ENCODE measurements around the gene SEC31A.
A peak's percentile ranks its signal among the peaks of the same experiment; 100 is the strongest.
"Not testable (repeated sequence)": the region's sequence is repeated elsewhere in the genome, so short reads cannot be mapped to it uniquely, and the experiment has no call there.

The SEC31A gene

DNA sequence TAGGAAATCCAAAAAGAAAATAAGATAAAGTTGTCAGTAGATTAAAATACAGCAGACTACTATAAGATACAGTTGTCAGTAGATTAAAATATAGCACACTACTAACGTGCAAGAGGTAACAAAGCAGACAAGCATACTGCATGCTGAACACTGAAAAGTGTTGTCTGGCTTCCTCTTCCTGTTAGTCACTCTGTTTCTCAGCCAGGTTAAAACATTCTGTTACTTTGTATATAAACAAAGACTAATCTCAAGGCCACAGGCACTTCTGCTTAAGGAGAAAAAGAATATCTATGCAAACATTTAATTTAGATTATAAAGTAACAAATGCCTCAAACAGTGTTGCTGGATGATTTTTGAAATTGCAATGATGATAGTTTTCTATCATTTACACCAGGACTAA, 51.3 kb downstream of the SEC31A start:
- peak; percentile 85 for DNase-seq (ENCODE audit: low read depth)

DNA sequence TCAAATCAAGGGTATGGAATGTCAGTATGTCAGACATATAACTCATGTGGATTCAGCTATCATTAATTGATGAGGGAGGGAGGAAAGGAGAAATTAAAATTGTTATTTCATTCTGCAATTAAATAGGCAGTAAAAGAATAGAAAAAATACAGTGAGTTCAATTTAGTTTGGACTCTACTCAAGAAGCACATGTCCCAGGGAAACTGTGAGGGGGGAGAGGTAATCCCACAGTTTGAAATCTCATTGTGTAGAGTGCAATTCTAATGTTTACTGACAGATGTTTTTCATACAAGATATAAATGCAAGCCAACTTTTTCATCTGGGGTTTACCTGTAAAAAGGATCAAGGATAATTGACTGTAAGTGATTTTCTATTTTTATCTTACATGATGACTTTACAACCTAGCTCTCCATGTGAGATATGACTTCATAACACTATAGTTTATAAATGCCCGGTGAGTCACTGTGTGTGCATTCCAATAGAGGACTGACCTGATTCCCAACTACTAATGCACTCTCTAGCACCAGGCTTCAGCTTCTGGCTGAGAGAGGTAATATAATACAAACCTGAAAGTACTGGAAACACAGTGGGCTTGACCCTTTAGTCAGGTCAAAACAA, 57.1 kb downstream of the SEC31A start:
- DNase-seq (ENCODE audit: low read depth), result peak; percentile 89

DNA sequence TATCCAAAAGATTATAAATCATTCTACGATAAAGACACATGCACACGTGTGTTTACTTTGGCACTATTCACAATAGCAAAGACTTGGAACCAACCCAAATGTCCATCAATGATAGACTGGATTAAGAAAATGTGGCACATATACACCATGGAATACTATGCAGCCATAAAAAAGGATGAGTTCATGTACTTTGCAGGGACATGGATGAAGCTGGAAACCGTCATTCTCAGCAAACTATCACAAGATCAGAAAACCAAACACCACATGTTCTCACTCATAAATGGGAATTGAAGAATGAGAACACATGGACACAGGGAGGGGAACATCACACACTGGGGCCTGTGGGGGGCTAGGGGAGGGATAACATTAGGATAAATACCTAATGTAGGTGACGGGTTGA, 57.9 kb downstream of the SEC31A start:
- not testable (repeated sequence) for DNase-seq (ENCODE audit: low read depth)

DNA sequence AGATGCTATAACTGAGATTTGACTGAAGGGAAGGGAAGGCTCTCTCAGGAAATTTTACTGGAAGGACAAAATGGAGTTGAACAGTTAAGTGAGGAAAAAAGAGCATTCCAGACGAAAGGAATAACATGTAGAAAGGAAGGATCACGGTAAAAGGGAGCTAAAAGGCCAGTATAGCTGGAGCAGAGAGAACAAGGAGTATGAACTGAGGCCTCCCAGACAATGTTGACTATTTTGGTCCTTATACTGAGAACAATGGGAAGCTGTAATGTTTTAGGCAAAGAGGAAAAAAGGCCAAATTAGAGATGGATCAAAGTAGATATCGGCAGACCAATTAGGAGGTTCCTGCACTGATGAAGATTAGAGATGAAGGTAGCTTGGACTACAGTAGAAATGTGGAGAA, 65.5 kb downstream of the SEC31A start:
- no peak for DNase-seq (ENCODE audit: low read depth)

DNA sequence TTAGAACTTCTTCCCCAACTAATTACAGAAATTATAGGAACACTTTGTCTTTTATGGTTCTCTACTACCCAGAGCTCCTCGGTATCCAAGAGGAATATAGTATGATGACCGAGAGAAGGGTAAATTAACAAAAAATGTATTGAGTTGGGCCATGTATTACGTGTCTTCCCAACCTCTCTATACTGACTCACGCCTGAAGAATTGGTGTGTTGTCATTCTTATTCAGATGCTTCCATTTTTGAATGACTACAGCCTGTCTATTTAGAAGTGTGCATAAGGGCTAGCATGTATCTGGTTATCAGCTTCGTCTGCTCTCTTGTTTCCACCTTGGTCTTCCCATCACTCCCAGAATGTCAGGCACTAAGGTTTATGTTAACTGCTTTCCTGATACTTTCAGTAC, 67.9 kb downstream of the SEC31A start:
- peak; percentile 66 for DNase-seq (ENCODE audit: low read depth)

DNA sequence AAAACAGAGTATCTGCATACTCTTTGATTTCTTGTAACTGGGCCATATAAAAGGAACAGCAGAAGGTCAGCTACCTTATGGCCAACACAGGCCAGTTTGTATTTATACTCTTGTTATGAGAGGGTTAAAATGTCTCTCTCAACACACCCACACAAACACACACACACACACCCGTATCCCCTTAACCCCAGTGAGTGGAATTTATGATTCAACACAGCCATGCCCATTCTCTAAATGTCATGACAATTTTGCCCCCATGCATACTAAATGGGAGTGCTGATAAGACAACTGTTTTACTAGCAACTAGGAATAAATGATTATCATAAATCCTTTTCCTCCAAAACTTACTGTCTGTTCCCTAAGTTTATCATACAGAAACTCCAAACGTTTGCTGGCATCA, 70.3 kb downstream of the SEC31A start:
- no peak for DNase-seq (ENCODE audit: low read depth)

DNA sequence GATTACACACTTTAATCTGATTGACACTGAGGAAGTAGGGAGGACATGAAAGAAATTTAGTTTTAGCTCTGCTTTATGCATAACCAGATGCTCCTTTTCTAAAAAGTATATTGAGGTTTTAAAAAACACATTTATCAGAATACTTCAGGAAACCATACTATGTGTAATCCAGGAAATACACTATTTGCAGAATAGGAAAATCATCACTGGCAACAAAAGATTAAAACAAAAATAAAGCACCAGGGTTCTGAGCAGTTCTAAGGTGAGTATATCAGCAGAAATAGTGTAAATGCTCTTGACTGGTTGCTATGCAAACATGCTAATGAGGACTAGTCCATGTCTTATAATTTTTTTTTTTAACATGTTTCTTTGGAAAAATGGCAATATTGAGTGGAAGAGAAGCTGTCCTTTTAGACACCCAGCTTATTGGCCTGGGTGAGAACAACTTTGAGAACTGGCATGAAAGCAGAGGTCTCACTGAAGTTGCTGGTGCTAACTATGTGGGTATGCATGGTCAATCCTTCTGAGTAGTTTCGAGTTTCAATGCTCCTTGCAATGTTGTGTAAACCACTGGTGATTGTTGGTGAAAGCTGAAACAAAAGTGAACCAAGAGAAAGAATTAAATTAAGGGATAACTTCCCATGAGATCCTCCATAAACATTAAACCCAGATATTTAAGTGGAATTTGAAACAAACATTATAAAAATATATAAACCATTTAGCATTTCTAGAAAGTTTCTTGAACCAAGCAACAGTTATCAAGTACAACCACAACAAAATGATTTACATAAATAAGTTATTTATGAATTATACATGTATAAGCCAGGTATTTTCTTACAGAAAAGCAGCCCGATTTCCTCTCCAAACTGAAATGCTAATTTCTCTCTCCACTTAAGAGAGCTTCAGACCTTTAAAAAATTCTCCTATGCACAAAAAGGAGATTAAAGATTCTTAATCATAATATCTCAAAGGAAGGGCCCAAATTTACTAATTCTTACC, 72.0 kb downstream of the SEC31A start:
- DNase-seq (ENCODE audit: low read depth), result no peak

DNA sequence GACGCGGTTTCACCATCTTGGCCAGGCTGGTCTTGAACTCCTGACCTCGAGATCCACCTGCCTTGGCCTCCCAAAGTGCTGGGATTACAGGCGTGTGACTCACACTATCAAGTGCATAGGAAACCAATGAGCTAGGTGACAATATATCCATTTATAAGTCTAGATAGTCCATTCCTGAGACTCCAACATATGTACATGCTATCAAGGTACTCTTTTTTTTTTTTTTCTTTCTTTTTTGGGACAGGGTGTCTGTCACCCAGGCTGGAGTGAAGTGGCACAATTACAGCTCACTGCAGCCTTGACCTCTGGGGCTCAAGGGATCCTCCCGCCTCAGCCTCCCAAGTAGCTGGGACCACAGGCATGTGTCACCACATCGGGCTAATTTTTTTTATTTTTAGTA, 74.1 kb downstream of the SEC31A start:
- DNase-seq (ENCODE audit: low read depth), result not testable (repeated sequence)

DNA sequence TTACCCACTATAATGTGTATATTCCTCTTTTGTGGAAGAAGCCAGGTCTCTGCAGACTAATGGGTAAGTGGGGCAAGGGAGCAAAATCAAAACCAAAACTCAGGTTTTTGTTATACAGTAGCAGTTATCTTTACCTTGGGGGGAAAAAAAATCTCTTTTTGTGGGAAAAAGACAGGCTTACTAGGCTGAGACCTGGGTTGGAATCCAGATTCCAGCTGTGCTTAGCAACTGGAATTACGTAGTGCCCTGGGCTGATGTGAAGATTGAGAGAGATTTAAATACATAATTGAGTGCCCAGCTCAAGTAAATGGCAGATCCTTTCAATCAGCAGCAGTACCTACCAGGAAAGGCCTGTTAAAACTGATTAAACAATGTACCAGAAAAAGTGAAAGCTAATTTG, 76.9 kb downstream of the SEC31A start:
- DNase-seq (ENCODE audit: low read depth), result no peak

DNA sequence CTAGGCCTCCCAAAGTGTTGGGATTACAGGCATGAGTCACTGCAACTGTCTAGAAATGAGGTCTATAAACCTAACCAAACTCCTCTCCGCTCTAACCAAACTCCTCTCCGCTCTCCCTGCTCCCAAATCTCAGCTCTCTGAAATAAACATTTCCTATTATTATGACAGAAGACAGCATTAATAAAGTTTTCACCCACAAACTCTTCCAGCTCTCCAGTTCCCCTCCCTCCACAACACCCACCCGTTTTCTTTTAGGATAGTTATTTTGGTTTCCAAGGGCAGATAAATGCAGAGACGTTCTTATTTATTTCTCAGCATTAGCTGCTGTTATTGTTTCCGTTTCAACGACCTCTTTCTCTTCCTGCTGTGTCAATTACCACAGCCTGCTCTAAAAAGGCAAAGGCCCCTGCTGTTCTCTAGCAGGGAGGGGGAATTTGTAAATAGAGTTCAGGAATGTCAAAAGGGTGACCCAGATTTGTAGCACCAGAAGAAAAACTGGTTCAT, 79.1 kb downstream of the SEC31A start:
- no peak for DNase-seq (ENCODE audit: low read depth)

DNA sequence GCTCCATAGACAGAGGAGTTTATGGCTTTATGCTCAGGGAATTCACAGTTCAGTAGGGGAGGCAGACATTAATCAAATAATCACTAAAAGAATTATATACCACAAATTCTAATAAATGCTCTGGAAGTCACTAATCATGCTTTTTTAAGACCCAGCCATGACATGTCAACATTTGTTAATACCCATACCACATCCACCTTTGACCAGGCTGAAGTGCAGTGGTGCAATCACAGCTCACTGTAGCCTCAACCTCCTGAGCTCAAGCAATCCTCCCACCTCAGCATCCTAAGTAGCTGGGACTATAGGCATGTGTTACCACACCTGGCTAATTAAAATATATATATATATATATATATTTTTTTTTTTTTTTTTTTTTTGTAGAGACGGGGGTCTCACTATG, 79.6 kb downstream of the SEC31A start:
- no peak for DNase-seq (ENCODE audit: low read depth)

DNA sequence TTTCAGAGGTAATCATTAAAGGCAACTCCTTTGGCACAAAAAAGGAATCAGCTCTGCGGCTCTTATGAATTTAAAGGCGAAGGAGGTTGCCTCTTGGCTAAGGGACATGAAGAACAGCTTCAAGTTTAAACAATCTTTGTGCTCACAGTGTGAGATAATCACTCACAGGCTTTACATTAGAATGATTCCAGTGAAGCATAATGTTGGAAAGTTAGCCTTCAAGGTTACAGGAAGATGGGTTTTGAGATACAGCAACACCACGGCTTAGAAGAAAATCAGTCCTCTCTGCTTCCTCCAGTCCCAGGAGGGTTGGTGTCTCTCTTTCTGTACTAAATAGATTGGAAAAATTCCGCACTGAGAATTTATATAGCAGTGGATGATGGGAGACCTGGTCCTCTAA, 80.8 kb downstream of the SEC31A start:
- DNase-seq (ENCODE audit: low read depth), result no peak

DNA sequence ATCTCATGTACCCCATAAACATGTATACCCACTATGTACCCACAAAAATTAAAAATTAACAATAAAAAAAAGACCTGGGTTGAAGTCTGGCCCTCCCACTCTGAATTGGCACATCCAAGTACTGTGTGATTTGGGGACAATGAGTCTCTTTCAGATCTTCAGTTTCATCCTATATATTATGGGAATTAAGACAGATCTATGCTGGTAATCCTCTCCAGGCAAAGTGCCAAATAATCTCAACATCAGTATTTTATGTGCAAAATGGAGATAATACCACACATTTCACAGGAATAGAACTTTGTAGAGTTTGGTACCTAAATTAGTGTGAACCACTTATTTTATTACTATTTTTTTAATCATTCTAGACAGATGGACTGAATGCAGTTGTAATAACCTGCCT, 81.3 kb downstream of the SEC31A start:
- DNase-seq (ENCODE audit: low read depth), result no peak

DNA sequence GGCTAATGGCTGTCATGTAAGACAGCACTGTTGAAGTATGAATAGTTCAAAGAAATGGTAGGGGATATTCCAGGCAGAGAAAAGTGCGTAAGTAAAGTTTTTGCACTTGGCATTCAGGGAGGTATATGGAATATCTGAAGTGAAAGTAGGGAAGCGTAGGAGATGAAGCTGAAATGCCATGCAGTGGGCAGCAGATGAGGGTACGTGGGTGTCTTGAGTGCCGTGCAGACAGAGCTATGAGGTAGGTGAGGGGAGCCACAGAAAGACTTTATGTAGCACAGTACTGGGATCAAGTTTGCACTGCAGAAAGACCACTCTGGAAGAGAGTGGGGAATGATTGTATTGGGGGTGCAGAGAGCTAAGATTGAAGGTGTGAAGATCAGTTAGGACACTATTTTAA, 87.2 kb downstream of the SEC31A start:
- DNase-seq (ENCODE audit: low read depth), result no peak

DNA sequence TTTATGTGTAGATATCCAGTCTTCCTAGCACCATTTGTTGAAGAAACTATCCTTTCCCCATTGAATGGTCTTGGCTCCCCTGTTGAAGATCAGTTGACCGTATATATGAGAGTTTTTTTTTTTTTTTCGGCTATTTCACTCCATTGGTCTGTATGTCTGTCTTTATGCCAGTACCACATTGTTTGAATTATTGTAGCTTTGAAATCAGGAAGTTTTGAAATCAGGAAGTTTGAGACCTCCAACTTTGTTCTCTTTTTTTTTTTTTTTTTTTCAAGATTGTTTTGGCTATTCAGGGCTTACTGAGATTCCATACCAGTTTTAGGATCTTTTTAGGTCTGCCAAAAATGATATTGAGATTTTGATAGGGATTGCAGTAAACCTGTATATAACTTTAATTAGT, 88.0 kb downstream of the SEC31A start:
- DNase-seq (ENCODE audit: low read depth), result no peak

DNA sequence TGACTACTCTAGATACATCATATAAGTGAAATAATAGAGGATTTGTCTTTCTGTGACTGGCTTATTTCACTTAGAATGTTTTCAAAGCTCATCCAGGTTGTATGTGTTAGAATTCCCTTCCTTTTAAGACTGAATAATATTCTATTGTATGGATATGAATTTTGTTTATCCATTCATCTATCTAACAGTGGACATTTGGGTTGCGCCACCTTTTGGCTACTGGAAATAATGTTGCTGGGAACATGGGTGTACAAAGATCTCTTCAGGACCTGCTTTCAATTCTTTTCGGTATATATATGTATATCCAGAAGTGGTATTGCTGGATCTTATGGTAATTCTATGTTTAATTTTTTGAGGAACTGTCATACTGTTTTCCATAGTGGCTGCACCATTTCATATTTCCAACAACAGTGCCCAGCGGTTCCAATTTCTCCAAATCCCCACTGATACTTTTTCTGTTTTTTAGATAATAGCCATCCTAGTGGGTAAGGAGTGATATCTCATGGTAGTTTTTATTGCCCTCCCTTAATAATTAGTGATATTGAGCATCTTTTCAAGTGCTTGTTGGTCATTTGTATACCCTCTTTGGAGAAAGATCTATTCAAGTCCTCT, 88.9 kb downstream of the SEC31A start:
- DNase-seq (ENCODE audit: low read depth), result no peak

DNA sequence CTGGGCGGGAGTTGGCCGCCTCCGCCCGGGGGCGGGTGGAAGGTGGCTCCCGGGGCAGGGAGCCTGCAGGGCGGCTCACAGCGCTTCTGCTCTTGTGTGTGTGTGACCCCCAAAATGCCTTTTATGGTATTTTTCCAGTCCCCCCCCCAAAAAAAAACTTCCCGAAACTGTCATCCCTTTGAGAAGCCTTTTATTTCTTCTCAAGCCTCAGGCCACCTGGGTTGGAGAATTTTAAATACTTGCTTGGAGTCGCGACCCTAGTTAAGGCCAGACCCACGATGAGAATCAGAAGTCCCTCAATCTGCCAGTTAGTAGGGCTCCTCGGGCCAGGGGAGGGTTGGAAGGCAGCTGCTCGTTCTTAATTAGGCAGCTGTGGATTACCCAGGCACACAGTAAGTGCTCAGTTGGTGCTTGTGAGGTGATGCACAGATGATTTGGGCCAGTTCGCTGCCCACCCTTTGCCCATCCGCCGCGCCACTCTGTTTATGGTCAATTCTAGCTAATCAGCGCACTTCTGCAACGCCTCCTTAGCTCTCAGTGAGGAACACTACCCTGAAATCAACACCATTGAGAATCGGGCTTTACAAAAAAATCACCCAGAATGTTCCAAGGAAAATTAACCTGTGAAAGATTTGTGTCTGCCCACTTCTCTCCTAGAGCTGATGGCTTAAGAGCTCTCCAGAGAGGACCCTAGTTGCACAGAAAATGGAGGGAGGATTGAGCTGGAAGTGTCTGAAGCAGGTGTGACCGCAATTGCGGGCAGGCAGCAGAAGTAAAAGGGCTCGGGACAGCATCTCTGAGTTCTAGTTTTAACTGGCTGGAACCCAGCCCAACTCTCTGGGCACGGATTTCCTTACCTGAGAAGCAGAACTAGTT, 91.7 kb downstream of the SEC31A start:
- DNase-seq (ENCODE audit: low read depth), result no peak

DNA sequence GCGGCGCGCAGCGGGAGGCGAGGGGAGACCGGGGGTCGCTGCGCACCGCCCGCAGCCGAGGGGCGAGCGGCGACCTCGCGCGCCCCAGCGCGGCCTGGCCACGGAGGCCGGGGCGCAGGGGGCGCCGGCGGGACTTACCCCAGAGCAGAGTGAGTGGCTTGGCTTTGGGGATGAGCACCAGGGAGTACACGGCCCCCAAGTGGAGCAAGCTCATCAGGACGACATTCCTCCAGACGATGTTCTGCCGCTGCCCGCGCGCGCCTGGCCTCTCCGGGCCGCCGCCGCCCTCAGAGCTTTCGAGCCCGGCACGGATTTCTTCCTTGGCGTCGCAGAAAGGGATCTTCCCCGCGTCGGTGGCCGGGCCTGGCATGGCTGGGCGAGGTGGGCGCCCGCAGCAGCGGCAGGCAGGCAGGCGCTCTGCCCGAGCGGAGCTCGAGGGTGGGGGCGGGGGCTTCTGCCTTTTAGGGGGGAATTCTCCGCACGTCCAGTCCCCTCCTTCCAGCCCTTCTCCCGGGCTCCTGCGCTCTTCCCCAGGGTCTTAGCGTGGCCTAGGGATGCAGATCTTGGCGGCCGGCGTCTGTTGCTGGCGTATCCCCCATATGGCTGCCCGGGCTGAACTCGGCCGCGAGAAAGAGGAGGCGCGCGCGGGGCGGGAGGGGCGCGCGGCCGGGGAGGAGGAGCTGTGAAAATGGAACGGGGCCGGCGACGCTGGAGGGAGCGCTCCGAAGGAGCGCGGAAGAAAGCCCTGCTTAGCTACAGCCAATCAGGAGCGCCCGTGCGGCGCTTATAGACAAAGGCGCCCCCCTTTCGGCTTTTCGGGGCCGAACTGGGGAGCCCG, 92.6 kb downstream of the SEC31A start, which contains the start of gene SCD5:
Gene SCD5, minus strand, starts transcription at position 629 of the 838 bp plus-strand sequence. Its CDS starts 259 bp downstream, at position 370.
- peak; percentile 59 for DNase-seq (ENCODE audit: low read depth)

DNA sequence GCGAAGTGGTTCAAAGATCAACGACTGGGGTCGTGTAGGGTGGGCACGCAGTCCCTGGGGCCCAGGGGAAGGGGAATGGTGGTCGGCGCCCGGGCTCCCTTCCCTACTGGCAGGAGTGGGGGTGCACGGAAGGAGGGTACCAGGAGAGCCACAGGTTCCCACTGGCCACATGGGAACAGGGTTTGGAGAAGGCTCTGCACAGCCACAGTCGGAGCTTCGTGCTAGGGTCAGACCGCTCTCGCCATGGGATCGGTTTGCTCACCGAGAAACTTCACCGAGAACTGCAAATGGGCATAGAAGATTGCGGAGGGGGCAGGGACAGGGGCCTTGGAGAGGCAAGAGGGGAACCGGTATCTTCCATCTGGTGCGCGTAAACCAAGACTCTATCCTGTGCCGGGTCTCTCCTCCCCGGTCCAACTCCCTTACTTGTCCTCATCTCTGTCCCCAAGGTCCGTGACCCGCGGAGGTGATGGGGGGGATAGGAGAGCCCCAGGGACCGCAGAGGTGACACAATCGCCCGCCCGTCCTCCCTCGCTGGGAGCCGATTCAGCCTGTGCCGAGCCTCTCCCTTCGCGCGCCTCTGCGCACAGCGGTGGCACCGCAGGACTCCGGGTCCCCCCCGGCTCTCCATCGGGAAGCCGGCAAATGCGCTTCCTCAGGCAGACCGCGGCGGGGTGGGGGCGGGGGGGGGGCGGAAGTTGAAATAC, 93.4 kb downstream of the SEC31A start:
- DNase-seq (ENCODE audit: low read depth), result no peak

DNA sequence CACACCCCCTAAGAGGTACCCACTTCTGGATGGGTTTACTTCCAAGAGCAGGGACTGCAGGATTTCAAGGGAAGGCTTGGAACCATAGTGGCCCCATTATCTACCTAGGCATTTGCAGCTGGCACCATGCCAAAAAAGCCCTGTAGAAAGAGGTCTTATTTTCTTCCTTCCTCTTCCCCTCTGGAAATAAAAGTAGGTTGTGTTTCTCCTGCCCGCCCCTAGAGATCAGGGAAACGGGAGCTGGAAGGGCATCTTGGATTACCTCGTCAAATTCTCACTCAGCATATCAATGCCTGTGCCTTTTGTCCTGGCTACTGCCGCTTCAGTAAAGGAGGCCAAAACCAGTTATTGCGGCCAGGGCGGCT, 93.9 kb downstream of the SEC31A start:
- no peak for DNase-seq (ENCODE audit: low read depth)
